ENCODE results near the gene SPATS2. TPM values are rescaled to one million over a fixed set of nuclear protein-coding genes. Genes with fewer than 3 reads are reported as not detected.
A peak's percentile ranks its signal among the peaks of the same experiment; 100 is the strongest.

The SPATS2 gene
- total and polyA plus RNA-seq, 10 of the 15 experiments (the other 5 are each of a cell fraction or from before 2014, with no cell fraction given): 9.0 to 54.2 (median 27.5) TPM

DNA sequence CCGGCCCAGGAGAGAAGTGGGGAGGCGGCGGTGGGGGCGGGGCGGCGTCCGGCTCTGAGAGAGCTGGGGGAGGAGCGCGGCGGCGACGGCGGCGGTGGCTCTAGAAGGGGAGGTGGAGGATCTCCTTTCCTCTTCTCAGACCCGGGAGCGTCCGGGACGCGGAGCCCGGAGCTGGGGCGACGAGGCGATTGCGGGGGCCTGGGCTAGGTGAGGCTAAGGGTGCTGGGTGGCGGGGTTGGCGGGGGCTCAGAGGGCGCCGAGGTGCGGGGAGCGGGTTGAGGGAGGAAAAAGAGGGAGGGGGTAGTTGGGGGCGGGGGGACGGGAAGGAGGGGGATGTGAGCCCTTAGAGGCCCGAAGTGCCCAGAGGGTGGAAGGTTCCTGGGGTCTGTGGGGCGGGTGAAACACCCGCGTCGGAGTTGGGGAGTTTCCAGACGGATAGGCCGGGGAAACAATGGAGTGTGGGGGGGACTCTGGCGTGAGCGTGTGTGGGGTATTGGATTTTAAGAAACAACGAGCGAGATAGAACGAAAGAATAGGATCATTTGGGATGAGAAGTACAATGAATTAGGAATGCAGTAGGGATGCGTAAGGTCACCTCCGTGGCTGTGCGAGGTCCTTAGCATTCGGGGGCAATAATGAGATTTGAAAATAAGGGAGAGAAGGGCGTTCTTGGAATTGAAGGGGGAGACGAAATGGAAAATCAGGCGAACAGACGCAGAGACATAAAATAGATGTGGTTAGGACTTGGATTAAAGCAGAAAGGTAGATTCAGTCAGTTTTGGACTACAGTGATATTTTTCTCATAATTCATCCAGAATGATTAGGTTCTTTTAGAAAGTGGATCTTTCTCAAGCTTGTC, at the start of gene SPATS2 (continued):
- TF ChIP-seq, protein P1, sequence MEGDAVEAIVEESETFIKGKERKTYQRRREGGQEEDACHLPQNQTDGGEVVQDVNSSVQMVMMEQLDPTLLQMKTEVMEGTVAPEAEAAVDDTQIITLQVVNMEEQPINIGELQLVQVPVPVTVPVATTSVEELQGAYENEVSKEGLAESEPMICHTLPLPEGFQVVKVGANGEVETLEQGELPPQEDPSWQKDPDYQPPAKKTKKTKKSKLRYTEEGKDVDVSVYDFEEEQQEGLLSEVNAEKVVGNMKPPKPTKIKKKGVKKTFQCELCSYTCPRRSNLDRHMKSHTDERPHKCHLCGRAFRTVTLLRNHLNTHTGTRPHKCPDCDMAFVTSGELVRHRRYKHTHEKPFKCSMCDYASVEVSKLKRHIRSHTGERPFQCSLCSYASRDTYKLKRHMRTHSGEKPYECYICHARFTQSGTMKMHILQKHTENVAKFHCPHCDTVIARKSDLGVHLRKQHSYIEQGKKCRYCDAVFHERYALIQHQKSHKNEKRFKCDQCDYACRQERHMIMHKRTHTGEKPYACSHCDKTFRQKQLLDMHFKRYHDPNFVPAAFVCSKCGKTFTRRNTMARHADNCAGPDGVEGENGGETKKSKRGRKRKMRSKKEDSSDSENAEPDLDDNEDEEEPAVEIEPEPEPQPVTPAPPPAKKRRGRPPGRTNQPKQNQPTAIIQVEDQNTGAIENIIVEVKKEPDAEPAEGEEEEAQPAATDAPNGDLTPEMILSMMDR (IDR thresholded peaks at IDR 0.05 in 2 of 3, conservative IDR thresholded peaks at IDR 0.05 in 1 of 3; ENCODE audit: control insufficient read depth in 2 of 3, extremely low read depth in 1 of 3, insufficient read depth in 1 of 3, low read depth in 3 of 3, low read length in 3 of 3): no peak
- TF ChIP-seq JUND (IDR thresholded peaks at IDR 0.05; ENCODE audit: low read depth, low read length) (no peak), MXI1 (IDR thresholded peaks at IDR 0.05; ENCODE audit: low read depth, low read length) (no peak; the same call in 1 of the 2 replicates), ATF7 (IDR thresholded peaks at IDR 0.05; ENCODE audit: low read depth) (no peak), SMC3 (IDR thresholded peaks at IDR 0.05; ENCODE audit: borderline replicate concordance, low read length) (no peak; the same call in 1 of the 2 replicates), IKZF2 (IDR thresholded peaks at IDR 0.05) (peak in 1 of 2 experiments; percentile 39; a peak in 2 of 4 replicates), YY1 (IDR thresholded peaks at IDR 0.05; ENCODE audit: low read depth, low read length) (no peak; the same call in 1 of the 2 replicates), NFIC (IDR thresholded peaks at IDR 0.05; ENCODE audit: low read depth, low read length) (no peak), YBX1 (IDR thresholded peaks at IDR 0.05) (no peak), HDAC2 (IDR thresholded peaks at IDR 0.05) (no peak)
- TF ChIP-seq, protein P2, sequence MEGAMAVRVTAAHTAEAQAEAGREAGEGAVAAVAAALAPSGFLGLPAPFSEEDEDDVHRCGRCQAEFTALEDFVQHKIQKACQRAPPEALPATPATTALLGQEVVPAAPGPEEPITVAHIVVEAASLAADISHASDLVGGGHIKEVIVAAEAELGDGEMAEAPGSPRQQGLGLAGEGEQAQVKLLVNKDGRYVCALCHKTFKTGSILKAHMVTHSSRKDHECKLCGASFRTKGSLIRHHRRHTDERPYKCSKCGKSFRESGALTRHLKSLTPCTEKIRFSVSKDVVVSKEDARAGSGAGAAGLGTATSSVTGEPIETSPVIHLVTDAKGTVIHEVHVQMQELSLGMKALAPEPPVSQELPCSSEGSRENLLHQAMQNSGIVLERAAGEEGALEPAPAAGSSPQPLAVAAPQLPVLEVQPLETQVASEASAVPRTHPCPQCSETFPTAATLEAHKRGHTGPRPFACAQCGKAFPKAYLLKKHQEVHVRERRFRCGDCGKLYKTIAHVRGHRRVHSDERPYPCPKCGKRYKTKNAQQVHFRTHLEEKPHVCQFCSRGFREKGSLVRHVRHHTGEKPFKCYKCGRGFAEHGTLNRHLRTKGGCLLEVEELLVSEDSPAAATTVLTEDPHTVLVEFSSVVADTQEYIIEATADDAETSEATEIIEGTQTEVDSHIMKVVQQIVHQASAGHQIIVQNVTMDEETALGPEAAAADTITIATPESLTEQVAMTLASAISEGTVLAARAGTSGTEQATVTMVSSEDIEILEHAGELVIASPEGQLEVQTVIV (IDR thresholded peaks at IDR 0.05; ENCODE audit: borderline replicate concordance, partially characterized antibody): no peak
- TF ChIP-seq, protein P3, sequence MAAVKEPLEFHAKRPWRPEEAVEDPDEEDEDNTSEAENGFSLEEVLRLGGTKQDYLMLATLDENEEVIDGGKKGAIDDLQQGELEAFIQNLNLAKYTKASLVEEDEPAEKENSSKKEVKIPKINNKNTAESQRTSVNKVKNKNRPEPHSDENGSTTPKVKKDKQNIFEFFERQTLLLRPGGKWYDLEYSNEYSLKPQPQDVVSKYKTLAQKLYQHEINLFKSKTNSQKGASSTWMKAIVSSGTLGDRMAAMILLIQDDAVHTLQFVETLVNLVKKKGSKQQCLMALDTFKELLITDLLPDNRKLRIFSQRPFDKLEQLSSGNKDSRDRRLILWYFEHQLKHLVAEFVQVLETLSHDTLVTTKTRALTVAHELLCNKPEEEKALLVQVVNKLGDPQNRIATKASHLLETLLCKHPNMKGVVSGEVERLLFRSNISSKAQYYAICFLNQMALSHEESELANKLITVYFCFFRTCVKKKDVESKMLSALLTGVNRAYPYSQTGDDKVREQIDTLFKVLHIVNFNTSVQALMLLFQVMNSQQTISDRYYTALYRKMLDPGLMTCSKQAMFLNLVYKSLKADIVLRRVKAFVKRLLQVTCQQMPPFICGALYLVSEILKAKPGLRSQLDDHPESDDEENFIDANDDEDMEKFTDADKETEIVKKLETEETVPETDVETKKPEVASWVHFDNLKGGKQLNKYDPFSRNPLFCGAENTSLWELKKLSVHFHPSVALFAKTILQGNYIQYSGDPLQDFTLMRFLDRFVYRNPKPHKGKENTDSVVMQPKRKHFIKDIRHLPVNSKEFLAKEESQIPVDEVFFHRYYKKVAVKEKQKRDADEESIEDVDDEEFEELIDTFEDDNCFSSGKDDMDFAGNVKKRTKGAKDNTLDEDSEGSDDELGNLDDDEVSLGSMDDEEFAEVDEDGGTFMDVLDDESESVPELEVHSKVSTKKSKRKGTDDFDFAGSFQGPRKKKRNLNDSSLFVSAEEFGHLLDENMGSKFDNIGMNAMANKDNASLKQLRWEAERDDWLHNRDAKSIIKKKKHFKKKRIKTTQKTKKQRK (IDR thresholded peaks at IDR 0.05; ENCODE audit: low read depth, low read length): no peak
- TF ChIP-seq, protein P4, sequence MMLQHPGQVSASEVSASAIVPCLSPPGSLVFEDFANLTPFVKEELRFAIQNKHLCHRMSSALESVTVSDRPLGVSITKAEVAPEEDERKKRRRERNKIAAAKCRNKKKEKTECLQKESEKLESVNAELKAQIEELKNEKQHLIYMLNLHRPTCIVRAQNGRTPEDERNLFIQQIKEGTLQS (IDR thresholded peaks at IDR 0.05; ENCODE audit: borderline replicate concordance, extremely low read depth, low read depth, low read length): no peak
- TF ChIP-seq, protein P5, sequence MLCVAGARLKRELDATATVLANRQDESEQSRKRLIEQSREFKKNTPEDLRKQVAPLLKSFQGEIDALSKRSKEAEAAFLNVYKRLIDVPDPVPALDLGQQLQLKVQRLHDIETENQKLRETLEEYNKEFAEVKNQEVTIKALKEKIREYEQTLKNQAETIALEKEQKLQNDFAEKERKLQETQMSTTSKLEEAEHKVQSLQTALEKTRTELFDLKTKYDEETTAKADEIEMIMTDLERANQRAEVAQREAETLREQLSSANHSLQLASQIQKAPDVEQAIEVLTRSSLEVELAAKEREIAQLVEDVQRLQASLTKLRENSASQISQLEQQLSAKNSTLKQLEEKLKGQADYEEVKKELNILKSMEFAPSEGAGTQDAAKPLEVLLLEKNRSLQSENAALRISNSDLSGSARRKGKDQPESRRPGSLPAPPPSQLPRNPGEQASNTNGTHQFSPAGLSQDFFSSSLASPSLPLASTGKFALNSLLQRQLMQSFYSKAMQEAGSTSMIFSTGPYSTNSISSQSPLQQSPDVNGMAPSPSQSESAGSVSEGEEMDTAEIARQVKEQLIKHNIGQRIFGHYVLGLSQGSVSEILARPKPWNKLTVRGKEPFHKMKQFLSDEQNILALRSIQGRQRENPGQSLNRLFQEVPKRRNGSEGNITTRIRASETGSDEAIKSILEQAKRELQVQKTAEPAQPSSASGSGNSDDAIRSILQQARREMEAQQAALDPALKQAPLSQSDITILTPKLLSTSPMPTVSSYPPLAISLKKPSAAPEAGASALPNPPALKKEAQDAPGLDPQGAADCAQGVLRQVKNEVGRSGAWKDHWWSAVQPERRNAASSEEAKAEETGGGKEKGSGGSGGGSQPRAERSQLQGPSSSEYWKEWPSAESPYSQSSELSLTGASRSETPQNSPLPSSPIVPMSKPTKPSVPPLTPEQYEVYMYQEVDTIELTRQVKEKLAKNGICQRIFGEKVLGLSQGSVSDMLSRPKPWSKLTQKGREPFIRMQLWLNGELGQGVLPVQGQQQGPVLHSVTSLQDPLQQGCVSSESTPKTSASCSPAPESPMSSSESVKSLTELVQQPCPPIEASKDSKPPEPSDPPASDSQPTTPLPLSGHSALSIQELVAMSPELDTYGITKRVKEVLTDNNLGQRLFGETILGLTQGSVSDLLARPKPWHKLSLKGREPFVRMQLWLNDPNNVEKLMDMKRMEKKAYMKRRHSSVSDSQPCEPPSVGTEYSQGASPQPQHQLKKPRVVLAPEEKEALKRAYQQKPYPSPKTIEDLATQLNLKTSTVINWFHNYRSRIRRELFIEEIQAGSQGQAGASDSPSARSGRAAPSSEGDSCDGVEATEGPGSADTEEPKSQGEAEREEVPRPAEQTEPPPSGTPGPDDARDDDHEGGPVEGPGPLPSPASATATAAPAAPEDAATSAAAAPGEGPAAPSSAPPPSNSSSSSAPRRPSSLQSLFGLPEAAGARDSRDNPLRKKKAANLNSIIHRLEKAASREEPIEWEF (IDR thresholded peaks at IDR 0.05; ENCODE audit: insufficient replicate concordance, low read depth, low read length): no peak
